IMR-90 (cell line): ENCODE results near the gene AIDA. TPM values are rescaled to one million over a fixed set of nuclear protein-coding genes. Genes with fewer than 3 reads are reported as not detected.

Source experiments
- ATAC-seq: fragments of 200-7000 bp; cut with Tn5 transposase; 2 replicates; pipeline ENCODE4 v1.9.1; 2020; ENCODE audit warnings: low read depth, mild to moderate bottlenecking, moderate library complexity
- BruUV-seq: library from RNA; stranded (reverse); fragments of 400-500 nt; replicated peaks from 2 replicates; lab custom pipeline; 2021; lab: Mats Ljungman, UMichigan
- CTCF ChIA-PET: fragments of 300-600 bp; formaldehyde crosslinking; extraction: SDS; loops from one replicate; lab custom pipeline; 2021; ENCODE audit warnings: antibody characterized with exemption; lab: Yijun Ruan, JAX
- POLR2A ChIA-PET: fragments of 300-600 bp; sonication (Branson Sonifier 250); formaldehyde crosslinking; loops from one replicate; lab custom pipeline; 2022; ENCODE audit warnings: antibody characterized with exemption; ENCODE audit not compliant: unreplicated experiment; lab: Charles Lee
- DNase-seq: peaks from one replicate; pipeline ENCODE4 v3.0.0; 2013
- H2AFZ ChIP-seq: replicated peaks from 2 replicates; pipeline ENCODE3; 2013; ENCODE audit warnings: low read length, mild to moderate bottlenecking; ENCODE audit not compliant: poor library complexity
- H2AK5ac ChIP-seq: 2 replicates; pipeline ENCODE4 v1.6.1; 2013; ENCODE audit warnings: low read depth, low read length, inconsistent platforms
- H2AK9ac ChIP-seq: replicated peaks from 2 replicates; pipeline ENCODE3; 2013; ENCODE audit warnings: mild to moderate bottlenecking, low read depth, low read length, moderate library complexity; ENCODE audit not compliant: poor library complexity
- H2BK120ac ChIP-seq: 2 replicates; pipeline ENCODE4 v1.6.1; 2013; ENCODE audit warnings: low read depth, low read length, inconsistent platforms
- H2BK15ac ChIP-seq: 3 replicates; pipeline ENCODE4 v1.6.1; 2013; ENCODE audit warnings: low read depth, low read length, inconsistent platforms
- H2BK20ac ChIP-seq: 2 replicates; pipeline ENCODE4 v1.6.1; 2013; ENCODE audit warnings: low read depth, mild to moderate bottlenecking, inconsistent platforms, low read length, moderate library complexity
- H2BK5ac ChIP-seq: 2 replicates; pipeline ENCODE4 v1.6.1; 2013; ENCODE audit warnings: mild to moderate bottlenecking, low read depth, low read length, inconsistent platforms; ENCODE audit not compliant: poor library complexity, severe bottlenecking
- H3K14ac ChIP-seq: replicated peaks from 2 replicates; pipeline ENCODE4 v1.6.1; 2013; ENCODE audit warnings: low read depth, low read length, inconsistent platforms
- H3K18ac ChIP-seq: 2 replicates; pipeline ENCODE4 v1.6.1; 2013; ENCODE audit warnings: low read depth, low read length, control low read depth
- H3K23ac ChIP-seq: 2 replicates; pipeline ENCODE4 v1.6.1; 2013; ENCODE audit warnings: low read depth, low read length, inconsistent platforms
- H3K27ac ChIP-seq: 2 replicates; pipeline ENCODE4 v1.5.1; 2013; ENCODE audit warnings: mild to moderate bottlenecking, control low read depth, low read length; ENCODE audit not compliant: insufficient read depth
- H3K27me3 ChIP-seq: 2 replicates; pipeline ENCODE4 v1.6.1; 2013; ENCODE audit warnings: low read length; ENCODE audit not compliant: control insufficient read depth, insufficient read depth
- H3K36me3 ChIP-seq: 2 replicates; pipeline ENCODE4 v1.6.1; 2013; ENCODE audit warnings: low read length, mixed read lengths; ENCODE audit not compliant: control insufficient read depth, insufficient read depth
- H3K4ac ChIP-seq: 2 replicates; pipeline ENCODE4 v1.6.1; 2013; ENCODE audit warnings: low read depth, low read length, inconsistent platforms
- H3K4me1 ChIP-seq: 2 replicates; pipeline ENCODE4 v1.6.1; 2013; ENCODE audit warnings: low read length, mixed read lengths; ENCODE audit not compliant: control insufficient read depth, insufficient read depth
- H3K4me2 ChIP-seq: 2 replicates; pipeline ENCODE4 v1.6.1; 2013; ENCODE audit warnings: low read depth, mild to moderate bottlenecking, control low read depth, low read length, moderate library complexity
- H3K4me3 ChIP-seq: 2 replicates; pipeline ENCODE4 v1.5.1; 2013; ENCODE audit warnings: low read depth, mild to moderate bottlenecking, control low read depth, low read length, moderate library complexity; ENCODE audit not compliant: insufficient read depth
- H3K56ac ChIP-seq: 2 replicates; pipeline ENCODE4 v1.6.1; 2013; ENCODE audit warnings: low read length, inconsistent platforms; ENCODE audit not compliant: insufficient read depth; ENCODE audit errors: extremely low read depth
- H3K79me1 ChIP-seq, 2 experiments: 2 replicates each; pipeline ENCODE4 v1.6.1; 2013; ENCODE audit warnings: low read length in 2 of 2, inconsistent platforms in 1 of 2, low read depth in 1 of 2
- H3K9ac ChIP-seq: 2 replicates; pipeline ENCODE4 v1.6.1; 2013; ENCODE audit warnings: low read depth, low read length, control low read depth
- H3K9me1 ChIP-seq: 2 replicates; pipeline ENCODE4 v1.6.1; 2013; ENCODE audit warnings: low read length, inconsistent platforms; ENCODE audit not compliant: insufficient read depth
- H3K9me3 ChIP-seq: 2 replicates; pipeline ENCODE4 v1.6.1; 2013; ENCODE audit warnings: low read length; ENCODE audit not compliant: control insufficient read depth, insufficient read depth
- H4K20me1 ChIP-seq: 2 replicates; pipeline ENCODE4 v1.6.1; 2013; ENCODE audit warnings: low read length, inconsistent platforms; ENCODE audit not compliant: insufficient read depth
- H4K5ac ChIP-seq: 2 replicates; pipeline ENCODE4 v1.6.1; 2013; ENCODE audit warnings: mild to moderate bottlenecking, low read depth, low read length, control low read depth
- H4K8ac ChIP-seq, 2 experiments: 2 replicates each; pipeline ENCODE4 v1.6.1; 2013; ENCODE audit warnings: low read depth in 2 of 2, low read length in 2 of 2, control low read depth in 1 of 2, inconsistent platforms in 1 of 2
- H4K91ac ChIP-seq: 2 replicates; pipeline ENCODE4 v1.6.1; 2013; ENCODE audit warnings: low read depth, low read length, inconsistent platforms; ENCODE audit not compliant: insufficient read depth
- BHLHE40 ChIP-seq: fragments of 150-350 bp; IDR thresholded peaks from 2 replicates; pipeline ENCODE4 v1.6.1; 2016; ENCODE audit warnings: mild to moderate bottlenecking, low read depth, low read length
- ELK1 ChIP-seq: fragments of 150-350 bp; IDR thresholded peaks from 2 replicates; pipeline ENCODE4 v1.6.1; 2016; ENCODE audit warnings: low read depth, mild to moderate bottlenecking, low read length, moderate library complexity, borderline replicate concordance
- FOS ChIP-seq: fragments of 150-350 bp; IDR thresholded peaks from 2 replicates; pipeline ENCODE4 v1.6.1; 2016; ENCODE audit warnings: low read depth, low read length
- MAFK ChIP-seq: IDR thresholded peaks from 2 replicates; pipeline ENCODE4 v1.6.1; 2012; ENCODE audit warnings: low read depth, low read length, improper control_type of control experiment
- POLR2A ChIP-seq: IDR thresholded peaks from 2 replicates; pipeline ENCODE4 v1.6.1; 2012; ENCODE audit warnings: mild to moderate bottlenecking, low read depth, low read length
- WGBS, 2 experiments: methylation state at CpG; one replicate each; pipeline versions ENCODE4 v1.1.5 to v1.1.7; 2013; ENCODE audit warnings: missing lambda C conversion rate in 2 of 2; ENCODE audit not compliant: insufficient read length in 1 of 2; ENCODE audit errors: extremely low coverage in 2 of 2; 5-methylcytosine and 5-hydroxymethylcytosine counted together
- dilution Hi-C: fragments of 300-500 bp; cut with HindIII; formaldehyde crosslinking; loops from one replicate; pipeline ENCODE4 v1.14.3; 2018; ENCODE audit warnings: low sequenced_read_pairs; ENCODE audit not compliant: unreplicated experiment
- in situ Hi-C: fragments of 300-500 bp; cut with MboI; formaldehyde crosslinking; loops from 3 replicates; pipeline ENCODE4 v1.14.3; 2019; ENCODE audit warnings: low sequenced_read_pairs, inconsistent platforms, mixed read lengths
- intact Hi-C: fragments of 100-400 bp; cut with micrococcal nuclease; formaldehyde crosslinking; loops from 2 replicates; pipeline ENCODE4 v1.10.0; 2022
- polyA plus RNA-seq, 3 experiments: library from polyadenylated mRNA; depleted of rRNA; stranded (reverse); fragments of >200 nt; gene quantifications; 2 replicates each; pipeline ENCODE4 v1.2.3, GENCODE V29; 2012; ENCODE audit warnings: low replicate concordance in 1 of 3
- total RNA-seq: library from RNA; depleted of rRNA; stranded (reverse); fragments of >200 nt; gene quantifications from 2 replicates; pipeline ENCODE4 v1.2.3, GENCODE V29; 2012; rRNA removed

AIDA gene
- total and polyA plus RNA-seq, 2 of the 4 experiments (the other 2 are of a cell fraction) = 47.9 to 48.6 TPM

- peak; percentile 27 for ATAC-seq
- POLR2A ChIA-PET = no interaction called here
- Histone ChIP-seq H3K9me3 (no peaks in the 10 kb centered on the region), H4K91ac (no peak overlapping the region), H3K27me3 (no peaks in the 10 kb centered on the region), H3K23ac (peak overlapping the region; percentile 92), H2BK15ac (no peak overlapping the region), H3K9me1 (peaks cover 6% of the 10 kb centered on the region), H2BK120ac (no peak overlapping the region), H3K79me1 (peaks cover 9 to 28% of the 10 kb centered on the region in 2 experiments; a peak in 3 of 4 replicates), H4K5ac (no peak overlapping the region), H3K56ac (no peak overlapping the region), H3K4me1 (peaks cover 7% of the 10 kb centered on the region), H2BK20ac (no peak overlapping the region), H4K8ac (0 out of 4 replicates have a peak overlapping the region, but pooled peaks of 1 of the 2 experiments have one; percentile 47), H4K20me1 (peaks cover 5% of the 10 kb centered on the region; the same call in 1 of the 2 replicates), H3K4me2 (peak overlapping the region; percentile 84), H2BK5ac (no peak overlapping the region), H2AK9ac (no peak overlapping the region), H2AK5ac (peak overlapping the region; percentile 20; the same call in 1 of the 2 replicates), H3K9ac (peak overlapping the region; percentile 62), H3K18ac (no peak overlapping the region), H2AFZ (peak overlapping the region; percentile 94), H3K14ac (peak overlapping the region; percentile 70), H3K4ac (peak overlapping the region; percentile 7; the same call in 1 of the 2 replicates), H3K4me3 (peak overlapping the region; percentile 90), H3K36me3 (peaks cover 2% of the 10 kb centered on the region), H3K27ac (peak overlapping the region; percentile 12)
- CTCF ChIA-PET = no interaction called here
- TF ChIP-seq FOS = no peak
- no peak for TF ChIP-seq ELK1
- TF ChIP-seq BHLHE40 = no peak
- no peak for TF ChIP-seq MAFK
- no peak for TF ChIP-seq POLR2A
- dilution Hi-C loops = no loop called here
- WGBS, 2 experiments = 0% methylated on average over 3 of the region's 20 CpGs; no CpG with 5 or more reads in 1 of the 2 experiments
- no TSS peak for BruUV-seq
- peak; percentile 29 for DNase-seq
- in situ Hi-C loops = no loop called here
- intact Hi-C loops = loop anchor here (1.0 to 2.0 kb wide), 2 partner anchors 12 to 72 kb away; no protein-coding TSS in a partner anchor
Observed at GRCh38 chr1:222618880-222619596, 93.3 kb downstream of the AIDA start.

Other genes with a start within 250 kb of the AIDA start
- under 0.01 TPM in 1 of 2 replicates, not detected in the other for gene HHIPL2, start 164.4 kb downstream of the AIDA start, total RNA-seq
- gene HHIPL2, start 164.4 kb downstream of the AIDA start, polyA plus RNA-seq (2012; rRNA removed) = 0.12 and 0.17 TPM in 2 replicates
- 5.4 and 10.0 TPM in 2 replicates for gene TAF1A, start 122.6 kb downstream of the AIDA start, total RNA-seq
- gene TAF1A, start 122.6 kb downstream of the AIDA start, polyA plus RNA-seq (2012; rRNA removed) = 2.4 and 3.8 TPM in 2 replicates
- gene MIA3, start 94.4 kb downstream of the AIDA start, total RNA-seq = 35.0 and 43.3 TPM in 2 replicates
- gene MIA3, start 94.4 kb downstream of the AIDA start, polyA plus RNA-seq (2012; rRNA removed) = 45.4 and 54.2 TPM in 2 replicates
- gene BROX, start 73 bp upstream of the AIDA start, total RNA-seq = 43.4 and 63.9 TPM in 2 replicates
- 4.7 and 6.8 TPM in 2 replicates for gene BROX, start 73 bp upstream of the AIDA start, polyA plus RNA-seq (2012; rRNA removed)
- not detected in 2 replicates for gene FAM177B, start 24.7 kb upstream of the AIDA start, total RNA-seq
- not detected in 2 replicates for gene FAM177B, start 24.7 kb upstream of the AIDA start, polyA plus RNA-seq (2012; rRNA removed)
- 4.7 and 5.2 TPM in 2 replicates for gene DISP1, start 102.5 kb upstream of the AIDA start, total RNA-seq
- gene DISP1, start 102.5 kb upstream of the AIDA start, polyA plus RNA-seq (2012; rRNA removed) = 3.3 TPM in 2 replicates